Activated naive CD8-positive, alpha-beta T cell treated with anti-CD3 and anti-CD28 coated beads for 36 hours (primary cell): ENCODE results near the gene XYLT1. TPM values are rescaled to one million over a fixed set of nuclear protein-coding genes. Genes with fewer than 3 reads are reported as not detected.

Experiments
- DNase-seq: peaks from one replicate; pipeline ENCODE4 v3.0.0; 2021
- H3K27ac Mint-ChIP-seq: one replicate; pipeline ENCODE4 v1.8.0; 2022; ENCODE audit warnings: mild to moderate bottlenecking, moderate library complexity, mixed read lengths
- H3K27me3 Mint-ChIP-seq: one replicate; pipeline ENCODE4 v1.8.0; 2022; ENCODE audit warnings: mild to moderate bottlenecking, mixed read lengths
- H3K36me3 Mint-ChIP-seq: one replicate; pipeline ENCODE4 v1.8.0; 2021; ENCODE audit warnings: mild to moderate bottlenecking, mixed read lengths
- H3K4me1 Mint-ChIP-seq: one replicate; pipeline ENCODE4 v1.8.0; 2021; ENCODE audit warnings: mixed read lengths
- H3K4me3 Mint-ChIP-seq: one replicate; pipeline ENCODE4 v1.8.0; 2022; ENCODE audit warnings: mild to moderate bottlenecking, moderate library complexity, mixed read lengths
- H3K9me3 Mint-ChIP-seq: one replicate; pipeline ENCODE4 v1.8.0; 2022; ENCODE audit warnings: mixed read lengths
- total RNA-seq, 2 experiments: library from RNA; stranded (reverse); gene quantifications; one replicate each; pipeline ENCODE4 v1.2.3, GENCODE V29; 2021

XYLT1 gene
- total RNA-seq, 2 experiments from 2014 or later, result 4.1 to 4.6 TPM

DNA sequence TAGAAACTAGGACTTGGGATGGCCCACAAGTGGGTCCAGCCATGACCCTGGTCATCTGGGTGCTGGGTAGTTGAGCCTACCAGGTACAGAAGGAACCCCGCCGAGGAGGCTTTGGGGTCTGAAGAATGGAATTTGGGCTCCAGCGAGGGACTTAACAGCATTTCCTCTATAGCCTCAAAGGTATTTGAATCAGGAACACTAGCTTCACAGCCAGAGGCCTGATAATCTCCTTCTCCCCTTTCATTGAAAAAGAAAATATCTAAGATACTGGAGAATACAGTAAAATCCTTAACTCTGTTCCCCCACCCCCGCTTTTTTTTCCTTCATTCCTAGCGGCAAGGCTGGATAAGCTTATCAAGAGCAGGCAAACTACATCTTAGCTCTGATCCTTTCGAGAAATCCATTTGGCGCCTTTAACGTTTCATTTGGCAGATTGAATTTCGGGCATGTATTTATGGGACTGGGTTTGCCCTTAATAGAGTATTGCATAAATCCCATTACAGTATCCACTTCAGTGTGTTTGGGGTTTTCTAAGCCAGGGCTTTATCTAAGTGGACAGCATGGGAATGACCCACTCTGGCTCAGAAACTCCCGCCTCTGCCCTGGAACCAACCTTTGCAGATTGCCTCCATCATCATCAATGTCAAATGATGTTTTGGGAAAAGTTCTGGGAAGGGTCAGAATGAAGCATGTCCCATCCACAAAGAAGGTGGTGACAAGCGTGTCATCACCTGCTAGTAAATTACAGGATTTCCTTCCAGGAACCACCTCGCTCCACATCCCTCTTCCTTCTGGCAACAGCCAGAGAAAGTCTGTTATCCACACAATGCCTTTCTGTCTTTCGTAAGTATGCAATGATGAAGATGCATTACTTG lies 36.9 kb downstream of the XYLT1 start:
- no peaks in the 10 kb centered on the region for H3K27me3 Mint-ChIP-seq
- H3K4me1 Mint-ChIP-seq, result peaks cover 13% of the 10 kb centered on the region
- DNase-seq, result no peak
- no peak overlapping the region for H3K4me3 Mint-ChIP-seq
- no peaks in the 10 kb centered on the region for H3K9me3 Mint-ChIP-seq
- H3K27ac Mint-ChIP-seq, result no peak overlapping the region
- H3K36me3 Mint-ChIP-seq, result peaks cover 5% of the 10 kb centered on the region

DNA sequence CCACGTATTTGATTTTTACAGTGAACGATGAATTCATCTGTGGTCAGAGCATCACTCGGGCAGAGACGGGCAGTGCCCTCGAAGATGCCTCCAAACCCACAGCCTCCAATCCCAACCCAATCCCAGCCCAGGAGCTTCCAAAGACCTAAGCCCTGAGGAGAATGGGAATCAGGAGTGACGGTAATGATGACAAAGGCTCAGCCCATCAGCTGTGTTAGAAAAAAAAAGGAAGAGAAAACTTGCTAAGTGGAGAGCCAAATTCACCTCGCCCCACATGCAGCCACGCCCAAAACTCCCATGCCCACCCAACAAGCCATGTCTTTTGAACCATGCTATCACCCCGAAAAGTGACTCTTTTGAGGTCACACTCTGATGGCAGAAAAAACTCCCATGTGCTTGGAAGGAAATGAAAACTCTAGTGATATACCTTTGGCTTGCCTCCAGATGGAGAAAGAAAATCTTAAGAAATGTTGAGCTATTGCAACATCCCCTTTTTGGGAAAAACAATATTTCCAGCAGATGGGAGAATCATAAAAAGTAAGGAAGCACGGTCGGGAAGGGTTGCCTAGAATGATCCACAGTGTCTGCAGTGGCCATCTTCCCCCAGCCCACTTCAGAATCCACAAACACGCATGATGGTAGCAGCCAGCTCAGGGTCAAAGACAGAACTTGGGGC lies 37.7 kb downstream of the XYLT1 start:
- Mint-ChIP-seq H3K27ac (no peak overlapping the region), H3K9me3 (no peaks in the 10 kb centered on the region)

DNA sequence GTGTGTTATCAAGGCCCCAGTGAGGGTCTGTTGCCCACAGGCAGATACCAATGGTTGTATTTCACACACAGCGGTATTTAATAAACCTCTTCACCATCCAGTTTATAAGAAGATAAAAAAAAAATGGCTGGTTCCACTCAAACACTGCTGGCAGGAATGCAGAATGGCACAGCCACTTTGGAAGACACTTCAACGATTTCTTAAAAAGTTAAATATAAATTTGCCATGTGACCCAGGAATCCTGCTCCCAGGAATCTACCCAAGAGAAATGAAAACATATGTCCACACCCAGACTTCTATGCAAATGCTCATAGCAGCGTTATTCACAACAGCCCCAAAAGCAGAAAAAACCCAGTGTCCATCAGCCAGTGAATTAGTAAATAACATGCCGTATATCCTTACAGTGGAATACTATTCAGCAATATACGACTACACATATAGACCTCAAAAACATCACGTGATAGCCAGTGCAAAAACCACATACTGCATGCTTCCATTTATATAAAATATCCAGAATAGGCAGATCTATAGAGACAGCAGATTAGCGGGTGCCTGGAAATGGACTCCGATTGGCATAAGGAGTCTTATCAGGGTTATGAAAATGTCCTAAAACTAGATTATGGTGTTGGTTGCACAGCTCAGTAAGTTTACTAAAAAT lies 38.7 kb downstream of the XYLT1 start:
- no peak for DNase-seq
- Mint-ChIP-seq H3K4me1 (peaks cover 5% of the 10 kb centered on the region), H3K36me3 (peaks cover 3% of the 10 kb centered on the region), H3K9me3 (no peaks in the 10 kb centered on the region), H3K27ac (no peak overlapping the region), H3K27me3 (no peaks in the 10 kb centered on the region), H3K4me3 (no peak overlapping the region)

More for the DNA sequence above, 37.7 kb downstream of the XYLT1 start:
- no peak for DNase-seq
- Mint-ChIP-seq H3K4me1 (peaks cover 9% of the 10 kb centered on the region), H3K27me3 (no peaks in the 10 kb centered on the region), H3K4me3 (no peak overlapping the region), H3K36me3 (peaks cover 5% of the 10 kb centered on the region)

DNA sequence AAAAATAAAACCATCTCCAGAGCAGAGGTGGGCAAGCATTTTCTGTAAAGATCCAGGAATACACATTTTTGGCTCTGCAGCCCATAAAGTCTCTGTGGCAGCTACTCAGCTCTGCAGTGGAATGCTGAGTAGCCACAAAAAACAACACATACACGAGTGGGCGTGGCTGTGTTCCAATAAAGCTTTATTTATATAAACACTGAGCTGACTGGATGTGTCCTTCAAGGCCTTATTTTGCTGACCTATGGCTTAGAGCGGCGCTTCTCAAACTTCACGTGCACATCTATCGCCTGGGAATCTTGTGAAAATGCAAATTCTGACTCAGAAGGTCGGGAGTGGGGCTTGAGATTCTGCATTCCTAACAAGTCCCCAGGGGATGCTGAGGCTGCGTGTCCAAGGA lies 39.7 kb downstream of the XYLT1 start:
- Mint-ChIP-seq H3K9me3 (no peaks in the 10 kb centered on the region), H3K36me3 (peaks cover 3% of the 10 kb centered on the region), H3K27me3 (no peaks in the 10 kb centered on the region), H3K4me1 (peaks cover 7% of the 10 kb centered on the region), H3K27ac (no peak overlapping the region), H3K4me3 (no peak overlapping the region)
- DNase-seq, result no peak

DNA sequence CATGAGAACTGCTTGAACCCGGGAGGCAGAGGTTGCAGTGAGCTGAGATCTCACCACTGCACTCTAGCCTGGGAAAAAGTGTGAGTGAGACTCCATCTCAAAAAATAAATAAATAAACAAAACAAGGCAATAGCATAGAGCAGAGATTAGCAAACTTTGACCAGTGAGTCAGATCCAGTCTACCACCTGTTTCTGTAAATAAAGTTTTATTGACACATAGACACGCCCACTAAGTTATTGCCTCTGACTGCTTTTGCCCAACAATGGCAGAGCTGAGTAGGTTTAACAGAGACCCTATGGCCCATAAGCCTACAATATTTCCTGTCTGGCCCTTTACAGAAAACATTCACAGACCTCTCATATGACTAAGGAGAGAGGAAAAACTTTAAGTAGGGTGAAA lies 44.3 kb downstream of the XYLT1 start:
- no peak overlapping the region for H3K4me3 Mint-ChIP-seq
- no peak overlapping the region for H3K27ac Mint-ChIP-seq

GRCh38 chr16:17424771-17425170 lies 46.0 kb downstream of the XYLT1 start:
- Mint-ChIP-seq H3K36me3 (peaks cover 9% of the 10 kb centered on the region), H3K27ac (no peak overlapping the region), H3K4me3 (no peak overlapping the region), H3K9me3 (peaks cover 2% of the 10 kb centered on the region), H3K4me1 (peaks cover 9% of the 10 kb centered on the region), H3K27me3 (no peaks in the 10 kb centered on the region)
- no peak for DNase-seq

More for the DNA sequence above, 44.3 kb downstream of the XYLT1 start:
- Mint-ChIP-seq H3K27me3 (no peaks in the 10 kb centered on the region), H3K9me3 (peaks cover under 1% of the 10 kb centered on the region), H3K4me1 (peaks cover 8% of the 10 kb centered on the region), H3K36me3 (peaks cover 7% of the 10 kb centered on the region)
- DNase-seq, result no peak

DNA sequence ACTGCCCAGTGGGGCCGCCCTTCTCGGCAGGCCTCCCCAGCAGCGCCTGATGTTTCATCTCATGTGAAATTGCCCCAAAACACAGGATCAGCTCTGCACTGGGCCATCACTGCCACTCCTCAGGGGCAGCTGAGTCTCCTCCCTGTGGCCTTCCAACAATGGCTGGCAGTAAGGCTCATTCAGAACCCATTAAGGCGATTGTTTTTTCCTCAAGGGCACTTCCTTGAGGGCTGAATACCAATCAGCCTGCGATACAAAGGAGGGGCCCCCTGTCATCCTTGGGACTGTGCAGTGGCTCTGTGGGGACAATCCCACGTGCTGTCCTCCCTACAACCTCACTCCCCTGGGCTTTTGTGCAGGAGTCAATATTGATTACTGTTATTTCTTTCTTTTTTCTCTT lies 47.5 kb downstream of the XYLT1 start:
- Mint-ChIP-seq H3K9me3 (peaks cover 2% of the 10 kb centered on the region), H3K4me1 (peaks cover 9% of the 10 kb centered on the region), H3K4me3 (no peak overlapping the region), H3K27ac (no peak overlapping the region), H3K27me3 (no peaks in the 10 kb centered on the region), H3K36me3 (peaks cover 8% of the 10 kb centered on the region)
- no peak for DNase-seq

GRCh38 chr16:17420816-17421215 lies 49.9 kb downstream of the XYLT1 start:
- Mint-ChIP-seq H3K9me3 (peaks cover 5% of the 10 kb centered on the region), H3K4me3 (no peak overlapping the region), H3K27me3 (no peaks in the 10 kb centered on the region), H3K36me3 (peaks cover 16% of the 10 kb centered on the region), H3K27ac (no peak overlapping the region), H3K4me1 (peaks cover 29% of the 10 kb centered on the region)
- DNase-seq, result no peak

GRCh38 chr16:17419266-17419665 lies 51.5 kb downstream of the XYLT1 start:
- H3K4me3 Mint-ChIP-seq, result no peak overlapping the region
- no peak for DNase-seq
- H3K4me1 Mint-ChIP-seq, result peaks cover 38% of the 10 kb centered on the region
- peaks cover 5% of the 10 kb centered on the region for H3K9me3 Mint-ChIP-seq
- no peak overlapping the region for H3K27ac Mint-ChIP-seq
- H3K27me3 Mint-ChIP-seq, result no peaks in the 10 kb centered on the region
- H3K36me3 Mint-ChIP-seq, result peaks cover 16% of the 10 kb centered on the region

DNA sequence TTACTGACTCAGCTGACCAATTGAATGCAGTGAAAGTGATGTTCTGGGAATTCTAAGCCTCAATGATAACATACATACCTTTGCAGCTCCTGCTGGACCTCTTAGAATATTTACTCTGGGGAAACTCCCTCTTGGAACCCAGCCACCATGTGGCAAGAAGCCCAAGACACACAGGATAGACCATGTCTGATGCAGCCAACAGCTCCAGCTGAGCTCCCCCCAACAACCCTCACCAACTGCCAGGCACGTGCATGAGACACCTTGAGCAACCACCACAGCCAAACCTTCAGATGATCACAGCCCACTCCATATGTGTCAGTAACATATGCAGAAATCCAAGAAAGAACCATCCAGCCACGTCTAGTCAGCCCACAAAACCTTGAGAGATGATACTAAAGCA lies 53.0 kb downstream of the XYLT1 start:
- Mint-ChIP-seq H3K4me1 (peaks cover 39% of the 10 kb centered on the region), H3K4me3 (no peak overlapping the region), H3K27me3 (no peaks in the 10 kb centered on the region), H3K27ac (peak overlapping the region; percentile 98), H3K9me3 (peaks cover 5% of the 10 kb centered on the region), H3K36me3 (peaks cover 12% of the 10 kb centered on the region)
- DNase-seq, result peak; percentile 6

DNA sequence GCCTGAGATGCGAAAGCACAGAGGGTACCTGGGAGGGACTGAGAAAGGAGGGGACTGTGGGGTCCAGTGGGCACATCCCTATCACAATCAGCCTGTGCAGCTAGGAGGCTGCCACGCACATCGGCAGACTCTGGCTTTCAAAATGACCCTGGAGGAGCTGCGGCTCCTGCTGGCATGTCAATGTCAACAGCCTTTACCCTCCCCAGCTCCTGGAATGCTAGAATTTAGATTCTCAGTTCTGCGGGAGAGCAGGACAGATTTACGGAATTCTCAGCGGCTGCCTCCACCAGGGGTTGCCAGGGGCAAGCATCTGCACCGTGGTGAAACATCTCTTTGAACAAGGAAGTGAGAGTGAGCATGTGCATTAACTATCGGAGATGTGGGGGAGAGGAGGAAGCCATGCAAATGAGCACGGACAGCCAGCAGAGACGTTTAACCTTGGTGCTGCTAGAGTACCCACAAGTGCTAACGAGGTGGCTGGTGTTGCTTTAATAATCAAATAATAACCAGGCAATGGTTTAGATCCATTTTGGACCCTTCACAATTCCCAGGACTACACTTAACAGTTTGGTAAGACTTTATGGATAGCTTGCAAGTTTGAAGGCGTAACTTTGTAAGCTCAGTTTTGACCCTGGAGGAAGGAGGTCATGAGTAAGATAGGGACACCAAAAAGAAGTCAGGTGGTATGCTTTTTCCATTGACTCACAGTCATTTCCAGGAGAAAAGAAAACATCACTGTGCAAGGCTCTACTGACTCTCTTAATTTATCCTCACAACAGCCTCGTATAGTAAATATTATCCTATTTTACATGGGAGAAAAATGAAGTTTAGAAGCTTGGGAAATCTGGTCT lies 54.1 kb downstream of the XYLT1 start:
- no peaks in the 10 kb centered on the region for H3K27me3 Mint-ChIP-seq
- H3K27ac Mint-ChIP-seq, result peak overlapping the region; percentile 98
- DNase-seq, result peak; percentile 54
- peaks cover 14% of the 10 kb centered on the region for H3K36me3 Mint-ChIP-seq
- peaks cover 39% of the 10 kb centered on the region for H3K4me1 Mint-ChIP-seq
- H3K9me3 Mint-ChIP-seq, result peaks cover 5% of the 10 kb centered on the region
- peak overlapping the region; percentile 78 for H3K4me3 Mint-ChIP-seq

DNA sequence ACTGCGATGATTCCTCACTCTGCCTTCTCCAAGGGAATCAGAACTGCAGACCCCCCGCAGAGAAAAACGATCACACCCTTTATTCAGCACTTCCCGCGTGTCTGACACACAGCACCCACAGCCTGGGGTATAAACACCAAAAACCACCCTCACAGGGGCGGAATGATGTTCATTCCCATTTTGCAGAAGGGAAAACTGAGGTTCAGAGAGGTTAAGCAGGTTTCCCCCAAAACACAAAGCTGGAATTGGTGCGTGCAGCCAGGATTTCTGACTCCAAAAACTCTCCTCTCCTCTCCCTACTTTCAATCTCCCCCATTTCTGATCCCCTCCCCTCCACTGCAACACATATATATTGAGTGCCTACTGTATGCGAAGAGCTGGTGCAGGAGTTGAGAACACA lies 55.8 kb downstream of the XYLT1 start:
- Mint-ChIP-seq H3K4me1 (peaks cover 36% of the 10 kb centered on the region), H3K9me3 (peaks cover 3% of the 10 kb centered on the region), H3K4me3 (no peak overlapping the region), H3K27ac (peak overlapping the region; percentile 98), H3K36me3 (peaks cover 15% of the 10 kb centered on the region), H3K27me3 (no peaks in the 10 kb centered on the region)
- DNase-seq, result no peak

- Mint-ChIP-seq H3K4me1 (peaks cover 36% of the 10 kb centered on the region), H3K36me3 (peaks cover 15% of the 10 kb centered on the region), H3K9me3 (peaks cover 3% of the 10 kb centered on the region), H3K27me3 (no peaks in the 10 kb centered on the region), H3K4me3 (no peak overlapping the region), H3K27ac (peak overlapping the region; percentile 69)
- DNase-seq, result peak; percentile 14
Observed at GRCh38 chr16:17414421-17414820, 56.3 kb downstream of the XYLT1 start.

GRCh38 chr16:17413508-17413907 lies 57.3 kb downstream of the XYLT1 start:
- Mint-ChIP-seq H3K36me3 (peaks cover 15% of the 10 kb centered on the region), H3K27ac (peak overlapping the region; percentile 39), H3K9me3 (peaks cover 3% of the 10 kb centered on the region), H3K4me3 (no peak overlapping the region), H3K27me3 (no peaks in the 10 kb centered on the region), H3K4me1 (peaks cover 40% of the 10 kb centered on the region)
- DNase-seq, result no peak
